Ecto neural progenitor cell (in vitro differentiated cells): ENCODE data around the gene MICA.
A peak's percentile ranks its signal among the peaks of the same experiment; 100 is the strongest.

ENCODE experiments used
- DNase-seq: peaks from one replicate; pipeline ENCODE4 v3.0.0-alpha.2; 2018; ENCODE audit warnings: low spot score

The MICA gene

GRCh38 chr6:31460361-31461025 is 57.1 kb downstream of the MICA start:
- DNase-seq = no peak

- DNase-seq = no peak
These were observed 58.9 kb downstream of the MICA start for GRCh38 chr6:31462026-31462963.

GRCh38 chr6:31462964-31463870 is 59.8 kb downstream of the MICA start:
- peak; percentile 85 for DNase-seq

- DNase-seq = no peak
These were observed 61.1 kb downstream of the MICA start for GRCh38 chr6:31464252-31465184.
